Stimulated activated CD4-positive, alpha-beta T cell treated with anti-CD3 and anti-CD28 coated beads, Interleukin-4, amount 100 ng/mL, for 4 hours (primary cell): ENCODE data around the gene GPR137.

ENCODE experiments used
- DNase-seq, 2 experiments: peaks; one replicate each; pipeline ENCODE4 v3.0.0-alpha.2; 2020

GPR137 gene

GRCh38 chr11:64265176-64266160, 20.2 kb upstream of the GPR137 start:
- DNase-seq, result no peak

- DNase-seq, result no peak
Measured at GRCh38 chr11:64266339-64266738, 19.3 kb upstream of the GPR137 start.

- DNase-seq, result no peak
Measured at GRCh38 chr11:64267207-64267945, 18.3 kb upstream of the GPR137 start.

GRCh38 chr11:64268025-64268892, 17.4 kb upstream of the GPR137 start:
- no peak for DNase-seq

GRCh38 chr11:64268893-64269539, 16.6 kb upstream of the GPR137 start:
- peak; percentile 28 to 57 for DNase-seq

GRCh38 chr11:64269540-64270220, 16.0 kb upstream of the GPR137 start:
- peak; percentile 97 for DNase-seq

- no peak for DNase-seq
Measured at GRCh38 chr11:64275031-64275800, 10.4 kb upstream of the GPR137 start.

GRCh38 chr11:64275841-64276240, 9.8 kb upstream of the GPR137 start:
- no peak for DNase-seq

GRCh38 chr11:64276653-64277431, 8.8 kb upstream of the GPR137 start:
- no peak for DNase-seq

GRCh38 chr11:64278576-64279190, 7.0 kb upstream of the GPR137 start:
- DNase-seq, result no peak

- DNase-seq, result no peak
Measured at GRCh38 chr11:64281957-64282770, 3.5 kb upstream of the GPR137 start.

- DNase-seq, result no peak
Measured at GRCh38 chr11:64283092-64283491, 2.6 kb upstream of the GPR137 start.

GRCh38 chr11:64284048-64284961, 1.3 kb upstream of the GPR137 start, which contains the start of gene BAD:
Gene BAD (minus strand): TSS chr11:64284665. CDS start chr11:64284368, 297 bp downstream.
- DNase-seq, result peak; percentile 89 to 91

- no peak for DNase-seq
Measured at GRCh38 chr11:64285885-64286800, 495 bp downstream of the GPR137 start.

GRCh38 chr11:64286801-64287159, 1.1 kb downstream of the GPR137 start:
- DNase-seq, result no peak

GRCh38 chr11:64287676-64288352, 2.2 kb downstream of the GPR137 start:
- no peak for DNase-seq
